ENCODE results near the gene BBC3.

Gene BBC3

GRCh38 chr19:47230054-47230920, 712 bp downstream of the BBC3 start:
- DNase-seq, result peak in 1 of 2 experiments; percentile 11

- DNase-seq, result peak in 1 of 2 experiments; percentile 21
Measured at GRCh38 chr19:47229676-47230053, 1.3 kb downstream of the BBC3 start.

GRCh38 chr19:47228937-47229675, 1.9 kb downstream of the BBC3 start:
- no peak for DNase-seq

- DNase-seq, result no peak
Measured at GRCh38 chr19:47228168-47228936, 2.6 kb downstream of the BBC3 start.

GRCh38 chr19:47227352-47228167, 3.4 kb downstream of the BBC3 start:
- DNase-seq, result peak; percentile 49 to 54

- peak; percentile 15 to 17 for DNase-seq
Measured at GRCh38 chr19:47226426-47227351, 4.3 kb downstream of the BBC3 start.

- DNase-seq, result peak; percentile 55 to 64
Measured at GRCh38 chr19:47225746-47226425, 5.1 kb downstream of the BBC3 start.

GRCh38 chr19:47221890-47222289, 9.1 kb downstream of the BBC3 start:
- no peak for DNase-seq

GRCh38 chr19:47221080-47221841, 9.7 kb downstream of the BBC3 start:
- DNase-seq, result no peak

- no peak for DNase-seq
Measured at GRCh38 chr19:47215581-47215980, 15.4 kb downstream of the BBC3 start.

- peak; percentile 85 to 89 for DNase-seq
Measured at GRCh38 chr19:47210689-47211316, 20.2 kb downstream of the BBC3 start.

- no peak for DNase-seq
Measured at GRCh38 chr19:47210180-47210490, 20.9 kb downstream of the BBC3 start.

- DNase-seq, result no peak
Measured at GRCh38 chr19:47209319-47210179, 21.4 kb downstream of the BBC3 start.

GRCh38 chr19:47203254-47203653, 27.7 kb downstream of the BBC3 start:
- DNase-seq, result no peak

GRCh38 chr19:47200530-47200929, 30.5 kb downstream of the BBC3 start:
- no peak for DNase-seq

- no peak for DNase-seq
Measured at GRCh38 chr19:47197141-47197540, 33.9 kb downstream of the BBC3 start.

GRCh38 chr19:47195434-47195833, 35.6 kb downstream of the BBC3 start:
- DNase-seq, result no peak

- no peak for DNase-seq
Measured at GRCh38 chr19:47190167-47190727, 40.8 kb downstream of the BBC3 start.
